Gastrocnemius medialis (tissue), 4 donors: ENCODE results near the gene TNS3.

Experiments
- POLR2A ChIP-seq, 2 donors: fragments of 450-650 bp; IDR thresholded peaks; one replicate each; pipeline ENCODE4 v1.6.1; 2017; ENCODE audit warnings: antibody characterized with exemption in 2 of 2, mild to moderate bottlenecking in 2 of 2, moderate library complexity in 2 of 2
- TF ChIP-seq, protein P1 (sequence below), 5 experiments: fragments of 450-650 bp in 3 of 5; fragments of 200-600 bp in 2 of 5; sonication (generic) in 2 of 5; IDR thresholded peaks in 4 of 5; conservative IDR thresholded peaks in 1 of 5; 1 replicate in 4 of 5; 2 replicates in 1 of 5; pipeline ENCODE4 v1.5.1; 2016 to 2019; ENCODE audit warnings: antibody characterized with exemption in 5 of 5, mild to moderate bottlenecking in 3 of 5, moderate library complexity in 3 of 5

DNA sequence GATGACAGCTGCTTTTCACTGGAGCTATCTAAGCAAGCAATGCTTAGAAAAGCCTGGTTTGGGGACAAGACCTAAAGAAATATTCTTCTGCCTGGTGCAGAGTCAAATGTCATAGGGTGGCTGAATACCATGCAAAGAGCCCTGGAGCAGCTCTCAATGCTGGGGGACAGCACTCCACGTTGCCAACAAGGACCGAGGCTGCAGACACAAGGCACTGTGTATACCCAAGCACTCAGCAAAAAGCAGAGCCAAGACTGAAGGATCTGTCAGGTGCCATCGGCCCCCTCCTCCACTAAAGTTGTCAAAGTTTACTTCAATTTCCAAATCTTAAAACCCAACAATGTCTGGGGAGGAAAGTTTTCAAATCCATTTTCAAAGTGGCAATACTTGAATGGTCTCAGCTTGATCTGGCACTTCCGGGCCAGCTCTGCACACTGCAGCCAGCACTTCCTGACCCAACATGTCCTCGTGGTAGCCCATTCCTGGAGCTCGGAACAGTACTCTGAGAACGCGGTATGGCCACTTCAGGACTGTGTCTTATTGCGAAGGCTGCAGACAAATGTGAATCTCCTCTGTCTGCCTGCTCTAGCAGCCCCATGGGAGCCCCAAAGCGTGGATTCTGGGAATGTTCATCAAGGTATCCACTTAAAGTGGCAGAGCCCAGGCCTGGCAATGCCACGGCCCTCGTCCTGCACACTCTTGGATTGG lies 191.8 kb downstream of the TNS3 start:
- TF ChIP-seq, protein P1, sequence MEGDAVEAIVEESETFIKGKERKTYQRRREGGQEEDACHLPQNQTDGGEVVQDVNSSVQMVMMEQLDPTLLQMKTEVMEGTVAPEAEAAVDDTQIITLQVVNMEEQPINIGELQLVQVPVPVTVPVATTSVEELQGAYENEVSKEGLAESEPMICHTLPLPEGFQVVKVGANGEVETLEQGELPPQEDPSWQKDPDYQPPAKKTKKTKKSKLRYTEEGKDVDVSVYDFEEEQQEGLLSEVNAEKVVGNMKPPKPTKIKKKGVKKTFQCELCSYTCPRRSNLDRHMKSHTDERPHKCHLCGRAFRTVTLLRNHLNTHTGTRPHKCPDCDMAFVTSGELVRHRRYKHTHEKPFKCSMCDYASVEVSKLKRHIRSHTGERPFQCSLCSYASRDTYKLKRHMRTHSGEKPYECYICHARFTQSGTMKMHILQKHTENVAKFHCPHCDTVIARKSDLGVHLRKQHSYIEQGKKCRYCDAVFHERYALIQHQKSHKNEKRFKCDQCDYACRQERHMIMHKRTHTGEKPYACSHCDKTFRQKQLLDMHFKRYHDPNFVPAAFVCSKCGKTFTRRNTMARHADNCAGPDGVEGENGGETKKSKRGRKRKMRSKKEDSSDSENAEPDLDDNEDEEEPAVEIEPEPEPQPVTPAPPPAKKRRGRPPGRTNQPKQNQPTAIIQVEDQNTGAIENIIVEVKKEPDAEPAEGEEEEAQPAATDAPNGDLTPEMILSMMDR (IDR thresholded peaks at IDR 0.05 in 4 of 5, conservative IDR thresholded peaks at IDR 0.05 in 1 of 5), result no peak
- TF ChIP-seq POLR2A (IDR thresholded peaks at IDR 0.05), result no peak
